ENCODE data around the gene TMEM26. TPM values are rescaled to one million over a fixed set of nuclear protein-coding genes. Genes with fewer than 3 reads are reported as not detected.

The TMEM26 gene
- total RNA-seq, 1 experiment from 2014 or later = not detected

DNA sequence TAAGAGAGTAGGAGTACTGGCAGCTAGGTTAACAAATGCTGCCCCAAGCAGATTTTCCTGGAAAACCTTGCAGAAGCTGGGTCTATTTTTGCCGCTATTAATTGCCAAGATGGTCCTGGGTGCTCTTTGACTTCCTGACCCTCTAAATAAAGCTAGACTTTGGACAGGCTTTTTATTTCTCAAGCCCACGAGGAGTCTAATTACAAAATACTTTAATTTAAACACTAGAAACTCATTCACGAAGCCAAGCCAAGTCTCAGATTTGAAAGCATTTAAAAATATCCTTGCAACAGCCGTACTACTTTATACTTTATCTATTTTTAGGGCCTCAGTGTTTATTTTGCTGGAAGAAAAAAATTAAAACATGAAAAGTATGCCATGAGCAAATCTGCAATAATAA lies 45.1 kb downstream of the TMEM26 start:
- Histone ChIP-seq H3K79me2 (ENCODE audit: low read depth) (no peaks in the 10 kb centered on the region), H4K20me1 (ENCODE audit: insufficient read depth) (no peaks in the 10 kb centered on the region), H3K27me3 (ENCODE audit: insufficient read depth, low read depth) (no peaks in the 10 kb centered on the region), H3K4me1 (replicated peaks; ENCODE audit: insufficient read depth) (no peaks in the 10 kb centered on the region), H3K27ac (no peak overlapping the region), H3K9me3 (ENCODE audit: insufficient read depth, low read depth) (no peaks in the 10 kb centered on the region), H2AFZ (no peak overlapping the region), H3K36me3 (ENCODE audit: low read depth) (no peaks in the 10 kb centered on the region), H3K4me2 (no peak overlapping the region), H3K9me2 (ENCODE audit: insufficient read depth) (no peaks in the 10 kb centered on the region; the same call in 1 of the 2 replicates), H3F3A (ENCODE audit: insufficient read depth, low read depth) (no peaks in the 10 kb centered on the region), H3K4me3 (no peak overlapping the region)
- ChIA-PET CTCF (no interaction called here), POLR2A (ENCODE audit: unreplicated experiment) (no interaction called here)
- BruUV-seq (replicated peaks) = no TSS peak
- intact Hi-C loops (cut with micrococcal nuclease; ENCODE audit: unreplicated experiment) = no loop called here
- no peak for TF ChIP-seq EZH2 (IDR thresholded peaks at IDR 0.05; ENCODE audit: low read depth)
- TF ChIP-seq, protein P1, sequence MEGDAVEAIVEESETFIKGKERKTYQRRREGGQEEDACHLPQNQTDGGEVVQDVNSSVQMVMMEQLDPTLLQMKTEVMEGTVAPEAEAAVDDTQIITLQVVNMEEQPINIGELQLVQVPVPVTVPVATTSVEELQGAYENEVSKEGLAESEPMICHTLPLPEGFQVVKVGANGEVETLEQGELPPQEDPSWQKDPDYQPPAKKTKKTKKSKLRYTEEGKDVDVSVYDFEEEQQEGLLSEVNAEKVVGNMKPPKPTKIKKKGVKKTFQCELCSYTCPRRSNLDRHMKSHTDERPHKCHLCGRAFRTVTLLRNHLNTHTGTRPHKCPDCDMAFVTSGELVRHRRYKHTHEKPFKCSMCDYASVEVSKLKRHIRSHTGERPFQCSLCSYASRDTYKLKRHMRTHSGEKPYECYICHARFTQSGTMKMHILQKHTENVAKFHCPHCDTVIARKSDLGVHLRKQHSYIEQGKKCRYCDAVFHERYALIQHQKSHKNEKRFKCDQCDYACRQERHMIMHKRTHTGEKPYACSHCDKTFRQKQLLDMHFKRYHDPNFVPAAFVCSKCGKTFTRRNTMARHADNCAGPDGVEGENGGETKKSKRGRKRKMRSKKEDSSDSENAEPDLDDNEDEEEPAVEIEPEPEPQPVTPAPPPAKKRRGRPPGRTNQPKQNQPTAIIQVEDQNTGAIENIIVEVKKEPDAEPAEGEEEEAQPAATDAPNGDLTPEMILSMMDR (conservative IDR thresholded peaks at IDR 0.05) = no peak
- DNase-seq = no peak

DNA sequence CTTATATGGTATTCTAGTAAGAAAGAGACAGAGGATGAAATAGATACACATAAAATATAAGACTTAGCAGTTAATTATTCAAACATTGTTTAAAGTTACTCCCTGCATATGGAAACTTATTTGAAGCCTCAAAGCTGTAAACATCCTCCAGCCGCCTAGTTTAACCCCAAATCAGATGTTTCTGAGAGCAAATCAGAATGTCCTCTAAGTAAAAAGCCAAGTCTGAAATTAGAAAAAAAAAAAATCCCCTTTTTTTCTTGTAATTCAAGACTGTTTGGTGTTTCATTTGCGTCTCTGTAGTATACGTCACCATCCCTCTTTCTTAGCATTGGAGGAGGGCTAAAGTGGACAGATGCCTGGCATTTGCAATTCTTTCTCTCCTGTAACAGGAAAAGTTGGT lies 46.4 kb downstream of the TMEM26 start:
- no peaks in the 10 kb centered on the region for H3K79me2 ChIP-seq (ENCODE audit: low read depth)
- intact Hi-C loops (cut with micrococcal nuclease; ENCODE audit: unreplicated experiment) = no loop called here
- no peaks in the 10 kb centered on the region for H4K20me1 ChIP-seq (ENCODE audit: insufficient read depth)
- no peak overlapping the region for H3K27ac ChIP-seq
- CTCF ChIA-PET = interaction anchor here (0.6 kb wide), 1 partner anchor 266 kb away, joined by 3 read pairs; no protein-coding TSS in a partner anchor
- no peak for DNase-seq
- H2AFZ ChIP-seq = no peak overlapping the region
- no TSS peak for BruUV-seq (replicated peaks)
- H3K36me3 ChIP-seq (ENCODE audit: low read depth) = no peaks in the 10 kb centered on the region
- H3K9me2 ChIP-seq (ENCODE audit: insufficient read depth) = no peaks in the 10 kb centered on the region; the same call in 1 of the 2 replicates
- TF ChIP-seq, protein P1 (conservative IDR thresholded peaks at IDR 0.05) = no peak
- no peak for TF ChIP-seq EZH2 (IDR thresholded peaks at IDR 0.05; ENCODE audit: low read depth)
- H3K4me2 ChIP-seq = no peak overlapping the region
- no peaks in the 10 kb centered on the region for H3K9me3 ChIP-seq (ENCODE audit: insufficient read depth, low read depth)
- no peaks in the 10 kb centered on the region for H3K4me1 ChIP-seq (replicated peaks; ENCODE audit: insufficient read depth)
- no peaks in the 10 kb centered on the region for H3K27me3 ChIP-seq (ENCODE audit: insufficient read depth, low read depth)
- no peaks in the 10 kb centered on the region for H3F3A ChIP-seq (ENCODE audit: insufficient read depth, low read depth)
- POLR2A ChIA-PET (ENCODE audit: unreplicated experiment) = no interaction called here
- H3K4me3 ChIP-seq = no peak overlapping the region

DNA sequence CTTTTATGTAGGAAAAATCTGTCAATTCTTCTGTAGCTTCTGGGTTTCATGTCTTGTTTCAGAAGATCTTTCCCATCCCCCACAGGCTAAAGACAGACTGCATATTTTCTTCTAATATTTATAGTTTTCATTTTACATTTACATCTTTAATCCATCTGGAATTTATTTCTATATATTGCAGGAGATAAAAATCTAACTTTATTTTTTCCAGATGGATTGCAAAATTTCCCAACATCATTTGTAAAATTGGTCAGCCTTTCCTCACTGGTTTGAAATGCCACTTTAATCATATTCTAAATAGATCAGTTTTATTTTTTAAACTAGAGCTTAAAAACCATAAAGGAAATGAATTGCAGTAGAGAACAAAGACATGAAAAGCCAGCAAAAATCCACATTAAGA lies 46.9 kb downstream of the TMEM26 start:
- BruUV-seq (replicated peaks) = no TSS peak
- Histone ChIP-seq H3K4me2 (no peak overlapping the region), H3K9me3 (ENCODE audit: insufficient read depth, low read depth) (no peaks in the 10 kb centered on the region), H3K36me3 (ENCODE audit: low read depth) (no peaks in the 10 kb centered on the region), H3K27ac (no peak overlapping the region), H4K20me1 (ENCODE audit: insufficient read depth) (no peaks in the 10 kb centered on the region), H3K27me3 (ENCODE audit: insufficient read depth, low read depth) (no peaks in the 10 kb centered on the region), H3K4me3 (no peak overlapping the region), H3K9me2 (ENCODE audit: insufficient read depth) (no peaks in the 10 kb centered on the region; the same call in 1 of the 2 replicates), H3F3A (ENCODE audit: insufficient read depth, low read depth) (no peaks in the 10 kb centered on the region), H2AFZ (no peak overlapping the region), H3K79me2 (ENCODE audit: low read depth) (no peaks in the 10 kb centered on the region), H3K4me1 (replicated peaks; ENCODE audit: insufficient read depth) (no peaks in the 10 kb centered on the region)
- POLR2A ChIA-PET (ENCODE audit: unreplicated experiment) = no interaction called here
- DNase-seq = no peak
- CTCF ChIA-PET = no interaction called here
- intact Hi-C loops (cut with micrococcal nuclease; ENCODE audit: unreplicated experiment) = no loop called here
- TF ChIP-seq, protein P1 (conservative IDR thresholded peaks at IDR 0.05) = no peak
- no peak for TF ChIP-seq EZH2 (IDR thresholded peaks at IDR 0.05; ENCODE audit: low read depth)

Measured in PC-9 (cell line).